Neural cell (in vitro differentiated cells): ENCODE data around the gene CYP2W1.

Experiments
- EP300 ChIP-seq: fragments of 450-650 bp; conservative IDR thresholded peaks from 2 replicates; pipeline ENCODE4 v1.6.1; 2014; ENCODE audit warnings: antibody characterized with exemption, mild to moderate bottlenecking, moderate library complexity; ENCODE audit not compliant: poor library complexity, severe bottlenecking
- EZH2 ChIP-seq: fragments of 200-600, 300-800 bp; shearing (Covaris generic), sonication (generic); IDR thresholded peaks from 2 replicates; pipeline ENCODE4 v1.6.1; 2014; ENCODE audit warnings: antibody characterized with exemption, low read length, borderline replicate concordance, mild to moderate bottlenecking; ENCODE audit not compliant: insufficient read depth, poor library complexity, severe bottlenecking
- POLR2AphosphoS5 ChIP-seq: IDR thresholded peaks from 2 replicates; pipeline ENCODE4 v1.6.1; 2012
- REST ChIP-seq: IDR thresholded peaks from 2 replicates; pipeline ENCODE4 v1.6.1; 2012; ENCODE audit warnings: borderline replicate concordance
- TAF1 ChIP-seq: IDR thresholded peaks from 2 replicates; pipeline ENCODE4 v1.6.1; 2012; ENCODE audit warnings: low read depth
- TF ChIP-seq, protein P1 (sequence below): fragments of 450-650 bp; IDR thresholded peaks from 2 replicates; pipeline ENCODE4 v1.5.1; 2014; ENCODE audit warnings: antibody characterized with exemption, mild to moderate bottlenecking, moderate library complexity; ENCODE audit not compliant: poor library complexity, severe bottlenecking

GRCh38 chr7:1021366-1021765, 38.4 kb downstream of the CYP2W1 start:
- TF ChIP-seq REST = no peak
- TF ChIP-seq, protein P1, sequence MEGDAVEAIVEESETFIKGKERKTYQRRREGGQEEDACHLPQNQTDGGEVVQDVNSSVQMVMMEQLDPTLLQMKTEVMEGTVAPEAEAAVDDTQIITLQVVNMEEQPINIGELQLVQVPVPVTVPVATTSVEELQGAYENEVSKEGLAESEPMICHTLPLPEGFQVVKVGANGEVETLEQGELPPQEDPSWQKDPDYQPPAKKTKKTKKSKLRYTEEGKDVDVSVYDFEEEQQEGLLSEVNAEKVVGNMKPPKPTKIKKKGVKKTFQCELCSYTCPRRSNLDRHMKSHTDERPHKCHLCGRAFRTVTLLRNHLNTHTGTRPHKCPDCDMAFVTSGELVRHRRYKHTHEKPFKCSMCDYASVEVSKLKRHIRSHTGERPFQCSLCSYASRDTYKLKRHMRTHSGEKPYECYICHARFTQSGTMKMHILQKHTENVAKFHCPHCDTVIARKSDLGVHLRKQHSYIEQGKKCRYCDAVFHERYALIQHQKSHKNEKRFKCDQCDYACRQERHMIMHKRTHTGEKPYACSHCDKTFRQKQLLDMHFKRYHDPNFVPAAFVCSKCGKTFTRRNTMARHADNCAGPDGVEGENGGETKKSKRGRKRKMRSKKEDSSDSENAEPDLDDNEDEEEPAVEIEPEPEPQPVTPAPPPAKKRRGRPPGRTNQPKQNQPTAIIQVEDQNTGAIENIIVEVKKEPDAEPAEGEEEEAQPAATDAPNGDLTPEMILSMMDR = no peak
- no peak for TF ChIP-seq EP300
- no peak for TF ChIP-seq POLR2AphosphoS5
- no peak for TF ChIP-seq TAF1
- no peak for TF ChIP-seq EZH2
